K562 (cell line): ENCODE measurements around the gene FYB2. TPM values are rescaled to one million over a fixed set of nuclear protein-coding genes. Genes with fewer than 3 reads are reported as not detected.

Experiments used
- ATAC-seq: fragments of 200-7000 bp; cut with Tn5 transposase; 3 replicates; pipeline ENCODE4 v1.9.1; 2020; ENCODE audit warnings: moderate library complexity
- BruUV-seq: library from RNA; stranded (reverse); fragments of 400-500 nt; replicated peaks from 2 replicates; lab custom pipeline; 2021; lab: Mats Ljungman, UMichigan
- CTCF ChIA-PET: fragments of 300-600 bp; formaldehyde crosslinking; extraction: SDS; loops from one replicate; lab custom pipeline; 2021; ENCODE audit warnings: low intra/inter-chr PET ratio; lab: Yijun Ruan, JAX
- POLR2A ChIA-PET: fragments of 300-600, 350-650 bp; sonication (Branson Sonifier 250); formaldehyde crosslinking; extraction: SDS; loops from one replicate; lab custom pipeline; 2021; ENCODE audit warnings: antibody characterized with exemption, inconsistent platforms; lab: Yijun Ruan, JAX
- DNase-seq, 4 experiments: peaks; one replicate each; pipeline versions ENCODE4 v3.0.0 to v3.0.0-alpha.2; 2011 to 2018; ENCODE audit warnings: low spot score in 3 of 4, mixed read lengths in 3 of 4; ENCODE audit errors: extremely low read depth in 1 of 4
- FAIRE-seq: peaks from 2 replicates; lab custom pipeline; 2011; peaks lifted over from hg19 to GRCh38; lab: Jason Lieb, UNC
- H2AFZ ChIP-seq: 2 replicates; pipeline ENCODE4 v1.6.0; 2011; ENCODE audit warnings: low read depth, low read length, control low read depth, inconsistent platforms
- H3K27ac ChIP-seq: fragments of 200-600 bp; 3 replicates; pipeline ENCODE4 v1.8.0; 2011; ENCODE audit warnings: low read depth, mild to moderate bottlenecking, control low read depth, inconsistent platforms, low read length, moderate library complexity, mixed read lengths; ENCODE audit errors: extremely low read depth
- H3K27me3 ChIP-seq, 2 experiments: fragments of 300-600 bp in 1 of 2; 2 replicates in 1 of 2; 3 replicates in 1 of 2; pipeline versions ENCODE4 v1.6.0 to v1.8.0; 2011; ENCODE audit warnings: inconsistent platforms in 2 of 2, low read length in 2 of 2, mild to moderate bottlenecking in 1 of 2, mixed read lengths in 1 of 2, moderate library complexity in 1 of 2; ENCODE audit not compliant: control insufficient read depth in 2 of 2, insufficient read depth in 2 of 2
- H3K36me3 ChIP-seq: fragments of 300-600 bp; 3 replicates; pipeline ENCODE4 v1.8.0; 2011; ENCODE audit warnings: mild to moderate bottlenecking, low read length, inconsistent platforms; ENCODE audit not compliant: control insufficient read depth, insufficient read depth
- H3K4me1 ChIP-seq, 2 experiments: fragments of 200-600 bp in 1 of 2; replicated peaks in 1 of 2; 2 replicates in 1 of 2; 3 replicates in 1 of 2; pipeline versions ENCODE4 v1.5.1 to v1.8.0; 2011; ENCODE audit warnings: inconsistent platforms in 2 of 2, low read length in 2 of 2, mild to moderate bottlenecking in 1 of 2, mixed read lengths in 1 of 2, moderate library complexity in 1 of 2; ENCODE audit not compliant: control insufficient read depth in 2 of 2, insufficient read depth in 2 of 2
- H3K4me2 ChIP-seq: 2 replicates; pipeline ENCODE4 v1.6.1; 2011; ENCODE audit warnings: low read length, control low read depth, inconsistent platforms, mixed read lengths; ENCODE audit not compliant: insufficient read depth
- H3K4me3 ChIP-seq: fragments of 200-600 bp; sonication (generic), shearing (Covaris generic); 2 replicates; pipeline ENCODE4 v1.5.1; 2016; ENCODE audit warnings: control low read depth, inconsistent platforms
- H3K79me2 ChIP-seq: fragments of 200-600 bp; 3 replicates; pipeline ENCODE4 v1.8.0; 2011; ENCODE audit warnings: low read length, inconsistent platforms; ENCODE audit not compliant: control insufficient read depth, insufficient read depth
- H3K9ac ChIP-seq, 2 experiments: 2 replicates each; pipeline versions ENCODE4 v1.6.0 to v1.6.1; 2011; ENCODE audit warnings: low read depth in 2 of 2, low read length in 2 of 2, control low read depth in 1 of 2, inconsistent platforms in 1 of 2, mild to moderate bottlenecking in 1 of 2, mixed read lengths in 1 of 2; ENCODE audit not compliant: insufficient read depth in 1 of 2
- H3K9me1 ChIP-seq: one replicate; pipeline ENCODE4 v1.6.0; 2011; ENCODE audit warnings: inconsistent platforms, mild to moderate bottlenecking, low read length, moderate library complexity; ENCODE audit not compliant: control insufficient read depth, insufficient read depth
- H3K9me3 ChIP-seq: replicated peaks from 2 replicates; pipeline ENCODE4 v1.5.1; 2011; ENCODE audit warnings: low read depth, low read length, inconsistent platforms; ENCODE audit not compliant: control insufficient read depth, insufficient read depth
- H4K20me1 ChIP-seq: replicated peaks from 2 replicates; pipeline ENCODE4 v1.6.1; 2011; ENCODE audit warnings: low read length, inconsistent platforms, mixed read lengths; ENCODE audit not compliant: control insufficient read depth, insufficient read depth
- IRF1 ChIP-seq: sonication (generic); formaldehyde crosslinking; IDR thresholded peaks from 2 replicates; pipeline ENCODE4 v1.8.0; 2022; ENCODE audit warnings: missing genetic modification reagents, mild to moderate bottlenecking, borderline replicate concordance
- PML ChIP-seq: IDR thresholded peaks from 2 replicates; pipeline ENCODE4 v1.6.1; 2012; ENCODE audit warnings: low read length, inconsistent platforms
- SAFB ChIP-seq: fragments of 200-400 bp; formaldehyde crosslinking; IDR thresholded peaks from 2 replicates; pipeline ENCODE4 v1.6.1; 2017; ENCODE audit warnings: low read depth, low read length, borderline replicate concordance
- SAP30 ChIP-seq: fragments of 200-600 bp; sonication (generic); IDR thresholded peaks from 2 replicates; pipeline ENCODE4 v1.6.1; 2012; ENCODE audit warnings: borderline replicate concordance, low read depth, mild to moderate bottlenecking, moderate library complexity, low read length, control low read depth, inconsistent platforms; ENCODE audit not compliant: insufficient read depth, poor library complexity, severe bottlenecking
- TAF7 ChIP-seq: fragments of 450-650 bp; IDR thresholded peaks from 2 replicates; pipeline ENCODE4 v1.6.1; 2016; ENCODE audit warnings: missing genetic modification characterization, missing compliant biosample characterization
- ZBTB7A ChIP-seq: IDR thresholded peaks from 2 replicates; pipeline ENCODE4 v1.6.1; 2011; ENCODE audit warnings: low read depth, mild to moderate bottlenecking, low read length, moderate library complexity, borderline replicate concordance; ENCODE audit not compliant: control insufficient read depth
- ZNF431 ChIP-seq: sonication (generic); formaldehyde crosslinking; IDR thresholded peaks from 2 replicates; pipeline ENCODE4 v1.8.0; 2022; ENCODE audit warnings: mild to moderate bottlenecking, missing genetic modification reagents
- ZNF639 ChIP-seq, 2 experiments: fragments of 200-800 bp in 1 of 2; sonication (Bioruptor generic) in 1 of 2; sonication (generic) in 1 of 2; formaldehyde crosslinking in 1 of 2; IDR thresholded peaks in 1 of 2; conservative IDR thresholded peaks in 1 of 2; 2 replicates each; pipeline versions ENCODE4 v1.5.0 to v1.6.1; 2016 to 2020; ENCODE audit warnings: missing compliant biosample characterization in 1 of 2, missing genetic modification characterization in 1 of 2, missing genetic modification reagents in 1 of 2
- WGBS: fragments of 100-300 bp; shearing (Covaris generic); methylation state at CpG from one replicate; pipeline ENCODE4 v1.1.6; 2016; ENCODE audit warnings: low coverage, mixed read lengths; ENCODE audit not compliant: insufficient coverage; ENCODE audit errors: missing lambda C conversion rate; 5-methylcytosine and 5-hydroxymethylcytosine counted together
- in situ Hi-C: fragments of 300-500 bp; cut with MboI; formaldehyde crosslinking; loops from 4 replicates; pipeline ENCODE4 v1.15.0; 2018; ENCODE audit warnings: inconsistent platforms, mixed read lengths
- intact Hi-C: fragments of 100-400 bp; cut with micrococcal nuclease; formaldehyde crosslinking; loops from 2 replicates; pipeline ENCODE4 v1.14.2; 2022
- polyA plus RNA-seq, 8 experiments: library from polyadenylated mRNA; depleted of rRNA in 4 of 8; stranded (reverse) in 5 of 8; unstranded in 3 of 8; fragments of >200 nt; fragmentation: Nextera tagmentation in 2 of 8; fragmentation: Illumina TruSeq in 1 of 8; extraction: Ambion mirVana in 2 of 8; extraction: Trizol in 1 of 8; gene quantifications; 2 replicates each; pipeline versions ENCODE4 v1.2.1 to v1.2.3, GENCODE V29; 2011 to 2014; ENCODE audit warnings: inconsistent platforms in 1 of 8, missing spikeins in 1 of 8
- total RNA-seq, 7 experiments: library from RNA; depleted of rRNA in 6 of 7; stranded (reverse); fragments of >200 nt in 6 of 7; fragmentation: Illumina TruSeq in 2 of 7; extraction: Trizol in 2 of 7; gene quantifications; 2 replicates each; pipeline versions ENCODE4 v1.2.1 to v1.2.3, GENCODE V29; 2011 to 2021; ENCODE audit warnings: low replicate concordance in 1 of 7

The FYB2 gene
- total and polyA plus RNA-seq, 9 of the 15 experiments (the other 6 are each of a cell fraction or from before 2014, with no cell fraction given): not detected

GRCh38 chr1:56850922-56851321, 31.7 kb upstream of the FYB2 start (continued):
- no peak for TF ChIP-seq IRF1 (CRISPR knock-in tag)
- no peak for TF ChIP-seq SAFB
- TF ChIP-seq TAF7 (tag): no peak
- no peak for TF ChIP-seq ZNF431 (CRISPR knock-in tag)

GRCh38 chr1:56850411-56850810, 31.2 kb upstream of the FYB2 start:
- no TSS peak for BruUV-seq
- no peaks in the 10 kb centered on the region for H3K9me1 ChIP-seq
- no peaks in the 10 kb centered on the region for H3K4me1 ChIP-seq
- in situ Hi-C loops (no loop called here), intact Hi-C loops (no loop called here)
- TF ChIP-seq PML (no peak), SAP30 (no peak), ZNF639 (CRISPR knock-in tag; conservative IDR thresholded peaks at IDR 0.05 in 1 of 2, IDR thresholded peaks at IDR 0.05 in 1 of 2) (no peak), ZBTB7A (no peak)
- no peak overlapping the region for H3K27ac ChIP-seq
- FAIRE-seq (no peak), DNase-seq (no peak), ATAC-seq (no peak)
- WGBS: 0% methylated on average over 2 of the region's 2 CpGs
- H4K20me1 ChIP-seq: no peaks in the 10 kb centered on the region
- no peaks in the 10 kb centered on the region; a peak in 1 of 5 replicates for H3K27me3 ChIP-seq
- H2AFZ ChIP-seq: no peak overlapping the region
- H3K4me3 ChIP-seq: no peak overlapping the region
- H3K36me3 ChIP-seq: no peaks in the 10 kb centered on the region
- POLR2A ChIA-PET: interaction anchor here (0.6 kb wide), 1 partner anchor 10 kb away, joined by 3 read pairs; no protein-coding TSS in a partner anchor
- no peak overlapping the region for H3K9ac ChIP-seq
- no peak overlapping the region for H3K4me2 ChIP-seq
- H3K9me3 ChIP-seq: no peaks in the 10 kb centered on the region
- H3K79me2 ChIP-seq: no peaks in the 10 kb centered on the region
- CTCF ChIA-PET: no interaction called here
